K562 (cell line): Measurements from ENCODE around the gene PRCD. TPM values are rescaled to one million over a fixed set of nuclear protein-coding genes. Genes with fewer than 3 reads are reported as not detected.

Experiments
- C11orf30 ChIP-seq: fragments of 450-650 bp; IDR thresholded peaks from 2 replicates; pipeline ENCODE4 v1.6.1; 2016; ENCODE audit warnings: low read depth, mild to moderate bottlenecking
- GTF2F1 ChIP-seq: IDR thresholded peaks from 2 replicates; pipeline ENCODE4 v1.6.1; 2011; ENCODE audit warnings: low read depth, low read length, improper control_type of control experiment
- NCOR1 ChIP-seq: fragments of 450-650 bp; IDR thresholded peaks from 2 replicates; pipeline ENCODE4 v1.6.1; 2016; ENCODE audit warnings: mild to moderate bottlenecking, moderate library complexity
- SRSF3 ChIP-seq: fragments of 200-400 bp; formaldehyde crosslinking; IDR thresholded peaks from 2 replicates; pipeline ENCODE4 v1.6.1; 2016; ENCODE audit warnings: mild to moderate bottlenecking, low read length, moderate library complexity; ENCODE audit not compliant: insufficient read depth
- STAT5B ChIP-seq: fragments of 250-450 bp; sonication (Bioruptor Pico); IDR thresholded peaks from 2 replicates; pipeline ENCODE4 v1.8.0; 2021; ENCODE audit warnings: mild to moderate bottlenecking, inconsistent platforms
- ZNF224 ChIP-seq: sonication (generic); formaldehyde crosslinking; IDR thresholded peaks from 2 replicates; pipeline ENCODE4 v1.8.0; 2022; ENCODE audit warnings: mild to moderate bottlenecking, missing genetic modification reagents
- ZNF707 ChIP-seq: fragments of 250-450 bp; sonication (Bioruptor Pico); conservative IDR thresholded peaks from 2 replicates; pipeline ENCODE4 v1.8.0; 2022; ENCODE audit warnings: inconsistent platforms, mild to moderate bottlenecking, moderate library complexity
- ZSCAN32 ChIP-seq: fragments of 450-650 bp; formaldehyde crosslinking; IDR thresholded peaks from 2 replicates; pipeline ENCODE4 v1.4.0; 2020; ENCODE audit warnings: mild to moderate bottlenecking, moderate library complexity
- polyA plus RNA-seq, 8 experiments: library from polyadenylated mRNA; depleted of rRNA in 4 of 8; stranded (reverse) in 5 of 8; unstranded in 3 of 8; fragments of >200 nt; fragmentation: Nextera tagmentation in 2 of 8; fragmentation: Illumina TruSeq in 1 of 8; extraction: Ambion mirVana in 2 of 8; extraction: Trizol in 1 of 8; gene quantifications; 2 replicates each; pipeline versions ENCODE4 v1.2.1 to v1.2.3, GENCODE V29; 2011 to 2014; ENCODE audit warnings: inconsistent platforms in 1 of 8, missing spikeins in 1 of 8
- total RNA-seq, 7 experiments: library from RNA; depleted of rRNA in 6 of 7; stranded (reverse); fragments of >200 nt in 6 of 7; fragmentation: Illumina TruSeq in 2 of 7; extraction: Trizol in 2 of 7; gene quantifications; 2 replicates each; pipeline versions ENCODE4 v1.2.1 to v1.2.3, GENCODE V29; 2011 to 2021; ENCODE audit warnings: low replicate concordance in 1 of 7
- TF ChIP-seq, protein P1 (sequence below): fragments of 450-650 bp; formaldehyde crosslinking; IDR thresholded peaks from 2 replicates; pipeline ENCODE4 v1.4.0; 2022; ENCODE audit warnings: missing genetic modification characterization
- TF ChIP-seq, protein P2 (sequence below): fragments of 450-650 bp; formaldehyde crosslinking; IDR thresholded peaks from 2 replicates; pipeline ENCODE4 v1.4.0; 2022; ENCODE audit warnings: missing genetic modification characterization

Gene PRCD
- total and polyA plus RNA-seq, 9 of the 15 experiments (the other 6 are each of a cell fraction or from before 2014, with no cell fraction given), result 0.20 to 0.25 (median 0.21) TPM; not detected in 6

DNA sequence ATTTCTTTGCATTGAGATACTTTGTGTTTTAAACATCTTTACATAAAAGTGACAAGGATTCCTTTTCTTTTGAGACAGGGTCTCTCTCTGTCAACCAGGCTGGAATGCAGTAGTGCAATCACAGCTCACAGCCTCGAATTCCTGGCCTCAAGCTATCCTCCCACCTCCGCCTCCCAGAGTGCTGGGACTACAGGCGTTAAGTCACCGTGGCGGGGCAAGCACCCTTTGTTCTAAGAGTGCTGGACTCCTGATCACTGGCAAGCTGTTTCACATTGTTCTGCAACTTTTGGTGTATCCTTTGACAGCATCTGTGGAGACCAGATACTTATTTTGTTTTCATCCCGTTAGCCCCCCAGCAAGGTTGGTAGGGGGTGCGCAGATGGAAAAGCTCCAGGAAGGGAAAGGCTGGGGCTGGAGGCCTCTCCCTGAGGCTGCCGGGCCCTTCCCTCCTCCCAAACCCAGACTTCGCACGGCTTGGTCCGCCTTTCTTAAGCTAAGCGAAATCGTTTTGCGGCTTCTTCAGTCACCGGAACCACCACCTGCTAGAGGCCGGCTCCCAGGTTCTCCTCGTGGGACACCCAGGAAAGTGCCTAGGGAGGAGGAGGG lies 44.7 kb downstream of the PRCD start (continued):
- TF ChIP-seq SRSF3 (no peak), STAT5B (CRISPR knock-in tag) (no peak), C11orf30 (no peak), ZSCAN32 (CRISPR knock-in tag) (no peak), ZNF224 (CRISPR knock-in tag) (no peak), NCOR1 (no peak), GTF2F1 (no peak), ZNF707 (CRISPR knock-in tag) (no peak)
- TF ChIP-seq, protein P1, sequence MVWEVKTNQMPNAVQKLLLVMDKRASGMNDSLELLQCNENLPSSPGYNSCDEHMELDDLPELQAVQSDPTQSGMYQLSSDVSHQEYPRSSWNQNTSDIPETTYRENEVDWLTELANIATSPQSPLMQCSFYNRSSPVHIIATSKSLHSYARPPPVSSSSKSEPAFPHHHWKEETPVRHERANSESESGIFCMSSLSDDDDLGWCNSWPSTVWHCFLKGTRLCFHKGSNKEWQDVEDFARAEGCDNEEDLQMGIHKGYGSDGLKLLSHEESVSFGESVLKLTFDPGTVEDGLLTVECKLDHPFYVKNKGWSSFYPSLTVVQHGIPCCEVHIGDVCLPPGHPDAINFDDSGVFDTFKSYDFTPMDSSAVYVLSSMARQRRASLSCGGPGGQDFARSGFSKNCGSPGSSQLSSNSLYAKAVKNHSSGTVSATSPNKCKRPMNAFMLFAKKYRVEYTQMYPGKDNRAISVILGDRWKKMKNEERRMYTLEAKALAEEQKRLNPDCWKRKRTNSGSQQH (CRISPR knock-in tag), result no peak
- TF ChIP-seq, protein P2, sequence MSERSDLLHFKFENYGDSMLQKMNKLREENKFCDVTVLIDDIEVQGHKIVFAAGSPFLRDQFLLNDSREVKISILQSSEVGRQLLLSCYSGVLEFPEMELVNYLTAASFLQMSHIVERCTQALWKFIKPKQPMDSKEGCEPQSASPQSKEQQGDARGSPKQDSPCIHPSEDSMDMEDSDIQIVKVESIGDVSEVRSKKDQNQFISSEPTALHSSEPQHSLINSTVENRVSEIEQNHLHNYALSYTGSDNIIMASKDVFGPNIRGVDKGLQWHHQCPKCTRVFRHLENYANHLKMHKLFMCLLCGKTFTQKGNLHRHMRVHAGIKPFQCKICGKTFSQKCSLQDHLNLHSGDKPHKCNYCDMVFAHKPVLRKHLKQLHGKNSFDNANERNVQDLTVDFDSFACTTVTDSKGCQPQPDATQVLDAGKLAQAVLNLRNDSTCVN, result no peak
